Effector CD4-positive, alpha-beta T cell (primary cell): ENCODE measurements around the gene NRG2.

Source experiments
- DNase-seq: peaks from one replicate; pipeline ENCODE4 v3.0.0-alpha.2; 2020

Gene NRG2

DNA sequence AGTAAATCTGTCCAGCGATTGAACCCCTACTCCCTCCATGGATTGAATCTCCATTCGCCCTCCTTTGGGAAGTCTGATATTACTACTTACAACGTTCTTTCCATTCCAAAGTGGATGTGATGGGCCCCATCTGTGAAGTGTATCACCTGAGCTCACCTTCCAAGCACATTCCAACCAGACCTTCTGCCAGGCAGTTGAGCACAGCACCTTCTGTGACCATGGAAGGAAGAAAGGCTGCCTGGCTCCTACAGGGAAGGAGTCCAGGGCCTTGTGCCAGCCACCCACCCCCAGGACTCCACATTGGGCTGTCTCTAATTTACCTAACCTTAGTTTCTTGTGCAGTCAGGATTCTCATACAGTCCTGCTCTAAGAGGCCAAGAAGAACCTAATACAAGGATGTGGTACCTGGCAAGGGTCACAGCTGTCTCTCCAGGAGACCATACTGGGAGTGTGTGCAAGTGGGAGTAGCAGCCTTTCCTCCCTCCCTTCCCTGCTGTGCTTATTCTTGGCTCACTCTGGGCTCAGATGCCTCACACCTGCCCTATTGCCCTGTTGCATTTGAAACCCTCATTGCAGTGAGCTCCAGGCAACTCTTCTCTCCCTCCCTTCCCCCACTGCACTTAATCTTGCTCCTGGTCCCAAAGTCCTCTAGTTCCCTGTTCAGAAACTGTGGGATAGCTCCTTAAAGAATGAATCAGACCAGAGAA lies 116.1 kb downstream of the NRG2 start:
- DNase-seq: no peak

DNA sequence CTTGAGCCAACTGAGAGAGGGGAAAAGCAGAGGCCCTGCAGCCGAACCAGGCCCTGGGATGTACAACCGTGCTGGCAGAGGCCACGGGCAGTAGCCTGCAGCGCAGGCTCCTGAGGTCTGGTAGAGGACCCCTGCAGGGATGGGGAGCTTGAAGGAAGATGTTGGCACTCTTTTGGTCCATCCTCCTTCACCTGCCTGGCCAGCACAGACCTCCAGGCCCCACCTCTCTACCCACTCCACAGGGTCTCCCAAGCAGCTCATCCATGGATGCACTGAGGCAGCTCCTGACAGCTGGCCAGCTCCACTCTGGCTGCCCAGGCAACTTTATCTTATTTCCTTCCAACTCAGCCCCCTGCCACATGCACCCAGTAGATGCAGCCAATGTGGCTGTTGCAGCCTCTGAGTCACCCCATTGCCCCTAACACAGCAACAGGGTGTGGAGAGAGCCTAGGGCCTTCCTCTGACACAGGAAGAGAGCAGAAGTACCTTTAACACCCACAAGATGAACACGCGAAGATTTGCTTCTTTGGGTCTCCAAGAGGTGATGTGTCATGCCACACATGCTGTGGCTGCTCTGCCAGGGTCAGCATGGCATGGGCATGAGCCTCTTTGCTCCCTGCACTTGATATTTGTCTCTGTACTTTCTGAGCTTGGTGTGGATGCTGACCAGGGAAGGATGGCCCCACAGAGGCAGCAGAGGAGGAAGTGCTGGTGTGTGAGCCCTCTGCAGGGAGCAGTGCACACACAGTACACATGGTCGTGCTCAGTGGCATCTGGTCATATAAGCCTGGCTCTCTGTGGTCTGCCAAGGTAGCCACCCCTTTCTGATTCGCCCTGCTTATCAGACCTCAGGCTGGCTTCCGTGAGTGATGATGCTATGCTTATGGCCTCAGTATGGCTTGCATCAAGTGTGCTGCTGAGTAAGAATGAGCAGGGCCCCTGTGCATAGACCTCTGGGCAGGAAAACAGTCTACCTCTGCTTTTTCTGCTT lies 117.2 kb downstream of the NRG2 start:
- no peak for DNase-seq

DNA sequence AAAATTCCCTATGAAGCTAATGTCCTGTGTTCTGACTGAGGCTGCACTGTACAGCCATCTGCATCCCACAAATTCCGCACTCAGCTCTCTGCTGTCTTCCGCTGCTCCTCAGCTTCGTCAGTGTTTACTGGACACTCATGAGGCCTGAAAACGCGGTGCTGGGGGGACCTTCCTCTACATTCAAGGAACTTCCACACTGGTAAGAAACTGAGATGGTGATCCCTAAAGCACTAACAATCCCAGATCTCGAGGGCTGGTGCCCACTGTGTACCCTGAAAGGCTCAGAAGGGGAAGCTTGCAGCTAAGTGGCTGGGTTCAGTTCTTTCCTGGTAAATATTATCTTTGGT lies 117.9 kb downstream of the NRG2 start:
- no peak for DNase-seq

DNA sequence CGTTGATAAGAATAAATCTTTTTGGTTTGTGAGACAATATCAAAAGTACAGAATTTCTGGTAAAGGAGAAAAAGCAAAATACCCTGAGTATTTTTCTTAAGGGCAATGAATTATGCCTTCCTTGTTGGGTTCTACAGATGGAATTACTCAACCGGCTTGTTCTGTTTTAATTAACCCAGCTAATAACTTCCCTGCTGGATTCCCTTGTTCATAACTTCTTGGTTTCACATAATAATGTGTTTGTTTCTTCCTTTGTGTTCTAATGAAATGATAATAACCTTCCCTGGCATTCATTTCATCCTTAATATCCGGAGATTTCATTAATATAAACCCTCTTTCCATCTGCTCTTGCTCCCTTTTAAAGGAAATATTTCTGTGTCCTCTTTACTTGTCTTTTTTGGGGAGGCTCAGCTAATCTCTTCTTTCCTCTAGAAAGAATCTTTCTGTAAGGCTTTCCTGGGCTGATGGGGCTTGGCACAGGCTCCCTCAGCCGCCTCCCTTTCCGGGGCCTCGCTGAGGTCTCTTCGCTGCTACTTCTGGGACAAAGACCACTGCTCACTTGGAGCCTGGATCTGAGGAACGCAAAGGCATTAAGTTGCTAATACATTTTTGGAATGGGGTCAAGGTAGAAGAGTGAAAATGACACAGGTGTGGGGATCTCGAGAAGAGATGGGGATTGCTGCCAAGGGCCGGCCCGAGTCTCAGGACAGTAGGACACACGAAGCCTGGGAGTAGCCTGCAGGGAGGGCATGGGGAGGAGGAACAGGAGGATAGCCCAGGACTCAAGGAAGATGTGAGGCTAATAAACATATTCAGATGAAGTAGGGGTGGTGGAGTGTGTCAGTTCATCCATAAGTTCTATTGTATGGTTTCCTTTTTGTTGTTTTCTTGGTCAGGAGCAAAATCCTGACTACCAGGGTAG lies 118.5 kb downstream of the NRG2 start:
- no peak for DNase-seq

DNA sequence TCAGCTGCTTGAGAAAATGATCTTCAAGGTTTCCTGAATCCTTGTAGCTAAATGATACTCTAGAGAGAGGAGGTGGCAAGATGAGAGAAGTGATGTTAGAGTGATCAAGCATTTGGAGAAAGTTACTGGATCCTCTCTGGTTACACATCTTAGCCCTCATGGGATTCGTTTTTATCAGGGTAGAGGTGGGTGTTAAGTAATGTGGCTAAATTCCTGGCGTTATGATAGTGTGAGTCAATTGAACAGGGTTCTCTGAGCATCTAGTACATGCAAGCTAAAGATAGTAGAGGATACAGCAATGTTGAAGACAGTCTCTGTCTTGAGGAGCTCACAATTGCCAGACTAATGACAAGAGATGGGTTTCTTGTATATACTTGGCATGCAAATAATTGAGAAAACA lies 123.8 kb downstream of the NRG2 start:
- no peak for DNase-seq

DNA sequence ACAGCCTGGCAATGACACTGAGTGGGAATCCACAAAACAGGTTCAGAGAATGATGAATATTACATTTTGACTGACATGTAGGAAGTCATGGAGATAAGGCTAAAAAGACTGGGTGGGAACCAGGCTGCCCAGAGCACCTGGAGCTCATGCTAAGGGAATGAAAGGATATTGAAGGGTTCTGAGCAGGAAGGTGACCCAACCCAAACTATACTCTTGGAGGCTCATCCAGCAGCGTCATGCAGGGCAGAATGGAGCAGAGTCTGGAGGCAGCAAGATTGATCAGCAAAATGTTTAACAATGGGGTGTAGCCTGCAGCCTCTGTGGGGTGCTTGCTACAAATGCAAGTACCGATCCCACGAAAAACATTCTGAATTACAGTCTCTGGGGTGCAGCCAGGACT lies 127.3 kb downstream of the NRG2 start:
- DNase-seq: no peak

DNA sequence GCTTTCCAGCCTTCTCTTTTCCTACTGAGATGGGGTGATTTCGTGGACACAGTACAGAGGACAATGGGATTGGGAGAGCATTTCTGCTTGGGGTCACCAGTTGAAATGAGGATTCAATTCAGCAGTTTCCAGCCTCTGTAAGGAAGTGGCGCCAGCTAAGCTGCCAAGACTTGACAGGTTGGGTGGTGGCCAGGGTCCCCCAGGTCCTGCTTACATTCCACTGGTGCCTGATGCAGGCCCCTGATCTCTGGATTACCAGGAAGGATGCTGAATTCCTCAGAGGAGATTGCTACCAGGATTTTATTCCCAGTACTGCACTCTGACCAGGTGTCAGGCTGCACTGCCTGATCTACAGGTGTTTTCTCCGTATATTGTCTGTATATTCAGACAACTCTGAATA lies 127.8 kb downstream of the NRG2 start:
- no peak for DNase-seq

DNA sequence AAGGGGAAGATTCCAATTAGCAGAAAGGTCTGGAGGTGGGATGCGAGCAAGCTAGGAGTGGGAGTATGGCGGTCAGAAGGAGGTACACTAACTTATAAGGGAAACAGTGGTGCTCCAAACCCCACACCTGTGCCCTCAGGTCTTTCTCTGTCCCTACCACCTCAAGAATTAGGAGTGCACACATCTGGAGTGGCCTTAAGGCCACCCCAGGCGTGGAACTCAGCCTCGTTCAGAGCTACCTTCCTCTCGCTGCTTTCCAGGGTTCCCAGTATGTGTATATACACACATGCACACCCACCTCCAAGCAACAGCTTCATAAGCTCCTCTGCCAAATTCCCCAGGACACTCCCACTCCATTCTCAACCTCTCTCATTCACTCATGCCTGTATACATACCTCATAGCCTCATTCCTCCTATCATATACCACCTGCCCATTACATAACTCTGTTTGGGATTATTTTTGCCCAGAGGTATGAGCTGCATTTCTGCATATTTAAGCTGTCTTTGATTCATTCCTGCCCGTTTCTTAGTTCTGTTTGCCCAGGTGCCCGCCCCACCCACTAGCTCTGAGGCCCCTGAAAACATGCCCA lies 128.8 kb downstream of the NRG2 start:
- DNase-seq: no peak

DNA sequence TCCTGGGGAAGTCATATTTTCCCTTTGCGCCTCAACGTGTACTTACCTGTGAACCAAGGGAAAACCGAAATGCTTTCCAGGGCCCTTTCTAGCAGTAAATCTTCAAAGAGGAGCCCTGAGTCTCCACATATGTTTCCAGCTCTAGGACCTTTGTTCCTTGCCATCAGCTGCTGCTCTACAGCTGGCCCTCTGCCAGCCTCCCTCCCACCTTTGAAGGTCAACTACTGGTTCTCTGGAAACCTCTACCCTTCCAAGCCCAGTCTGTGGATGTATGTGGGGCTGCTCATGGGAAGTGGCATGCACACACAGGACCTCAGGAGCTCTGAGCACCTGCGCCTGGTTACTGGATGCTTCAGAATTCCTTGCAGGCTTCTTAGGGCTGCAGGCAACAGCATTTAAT lies 130.3 kb downstream of the NRG2 start:
- DNase-seq: no peak

DNA sequence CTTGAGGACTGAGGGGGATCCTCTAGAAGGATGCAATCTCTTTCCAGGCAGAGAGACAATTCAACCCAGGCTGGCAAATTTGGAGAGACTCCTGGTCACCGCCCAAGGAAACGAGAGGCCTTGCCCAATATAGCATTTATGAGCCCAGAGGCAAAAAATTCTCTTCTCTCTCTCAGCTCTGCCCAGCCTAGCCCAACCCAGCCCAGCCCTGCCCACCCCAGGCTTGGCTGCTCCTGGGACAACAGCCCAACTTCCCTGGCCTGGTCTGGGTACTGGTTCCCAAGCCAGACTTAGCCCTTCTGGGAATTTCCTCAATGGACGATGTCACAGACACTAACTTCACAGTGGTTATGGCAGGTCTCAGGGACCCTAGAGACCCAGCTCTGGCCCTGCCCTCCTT lies 130.9 kb downstream of the NRG2 start:
- no peak for DNase-seq

DNA sequence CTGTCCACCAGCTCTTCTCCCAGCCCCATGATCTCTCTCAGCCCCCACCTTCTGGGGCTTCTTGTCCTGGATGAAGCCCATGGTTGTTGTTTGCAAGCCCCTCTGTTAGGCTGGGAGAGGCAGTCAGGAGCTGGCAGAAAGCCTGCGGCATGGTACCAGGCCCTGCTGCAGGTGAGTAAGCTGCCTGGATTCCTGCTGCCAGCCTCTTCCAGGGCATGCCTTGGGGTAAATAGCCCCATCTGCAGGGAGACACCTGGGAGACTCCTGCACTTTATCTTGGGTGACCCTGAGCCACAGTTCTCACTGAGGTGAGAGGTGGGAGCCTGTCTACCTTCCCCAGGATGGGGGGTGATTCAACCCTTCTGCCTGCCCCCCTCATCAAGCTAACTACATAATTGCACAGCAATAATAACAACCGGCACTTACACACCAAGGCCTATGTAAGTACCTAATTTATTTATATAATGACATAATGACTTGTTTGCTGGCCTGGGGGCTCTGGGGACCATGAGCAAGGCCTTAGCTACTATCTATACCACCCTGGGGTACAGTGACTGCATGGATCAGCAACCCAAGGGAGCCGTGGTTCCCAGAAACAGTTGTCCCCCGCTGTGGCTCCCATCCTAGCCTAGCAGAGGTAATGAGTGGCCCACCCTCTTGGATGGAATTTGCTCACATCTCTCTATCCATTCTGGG lies 131.5 kb downstream of the NRG2 start:
- no peak for DNase-seq

DNA sequence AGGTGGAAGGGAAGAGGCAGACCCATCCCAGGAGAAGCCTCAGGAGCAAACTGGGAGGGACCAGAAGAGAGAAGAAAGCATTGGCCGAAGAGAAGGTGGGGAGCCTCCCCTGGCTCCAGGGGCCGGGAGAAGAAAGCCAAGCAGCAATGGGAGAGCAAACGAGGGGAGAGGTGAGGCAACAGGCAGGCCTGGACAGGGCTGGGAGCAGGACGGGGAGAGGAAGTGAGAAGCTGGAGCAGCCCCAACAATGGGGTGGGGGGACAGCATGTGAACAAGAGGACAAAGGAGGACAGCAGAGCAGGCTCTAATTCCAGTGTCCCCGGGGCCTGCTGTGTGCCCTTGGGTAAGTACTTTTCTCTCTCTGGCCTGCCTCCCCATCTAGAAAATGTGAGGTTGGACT lies 132.2 kb downstream of the NRG2 start:
- no peak for DNase-seq

DNA sequence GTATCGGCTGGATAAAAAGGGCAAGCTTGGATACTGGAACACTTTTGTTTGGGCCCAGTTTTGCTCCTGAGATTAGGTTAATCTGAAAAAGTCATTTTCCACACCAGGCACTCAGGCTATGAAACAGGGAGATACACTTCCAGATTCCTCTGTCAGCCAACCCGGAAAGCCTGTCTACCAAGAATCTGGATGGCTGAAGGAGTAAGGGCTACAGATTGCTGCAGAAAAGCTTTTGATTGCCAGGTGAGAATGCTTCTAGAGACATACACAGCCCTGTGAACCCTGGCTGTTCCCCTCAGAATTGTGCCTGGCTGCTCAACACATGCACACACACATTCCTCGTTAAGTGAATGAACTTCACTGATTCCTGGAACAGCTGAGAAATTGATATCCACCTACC lies 133.1 kb downstream of the NRG2 start:
- no peak for DNase-seq

DNA sequence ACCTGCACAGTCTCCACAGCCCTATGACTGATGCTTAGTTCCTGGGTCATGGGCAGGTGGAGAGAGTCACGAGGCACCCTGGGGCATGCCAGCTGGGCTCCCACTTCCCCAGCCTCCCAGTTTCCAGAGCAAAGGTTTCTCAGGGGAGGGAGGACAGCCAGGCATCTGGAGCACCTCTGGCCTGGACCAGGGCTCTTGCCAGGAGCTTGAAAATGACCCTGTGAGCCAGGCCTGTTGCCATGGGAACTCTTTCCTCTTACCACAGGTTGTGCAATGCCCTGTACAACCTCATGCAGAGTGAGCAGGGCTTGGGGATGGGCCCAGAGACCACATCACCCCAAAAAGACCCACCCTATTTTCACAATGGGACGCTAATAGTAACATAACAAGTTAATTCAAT lies 134.3 kb downstream of the NRG2 start:
- no peak for DNase-seq

DNA sequence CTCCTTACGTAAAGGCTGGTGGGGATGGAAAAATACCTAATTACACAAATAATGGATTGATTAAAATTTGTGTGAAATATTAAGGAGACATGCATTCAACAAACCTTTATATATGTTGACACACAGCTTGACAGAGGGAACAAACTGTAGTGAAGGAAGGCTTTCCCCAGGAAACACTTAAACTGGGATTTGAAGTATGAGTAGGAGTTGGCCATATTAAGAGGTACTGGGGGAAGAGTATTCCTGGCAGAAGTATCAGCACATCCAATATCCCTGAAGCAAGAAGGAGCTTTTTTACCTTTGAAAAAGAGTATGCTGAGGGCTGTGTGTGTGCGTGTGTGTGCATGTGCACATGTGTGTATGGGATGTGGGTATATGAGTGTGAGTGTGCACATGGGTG lies 136.4 kb downstream of the NRG2 start:
- DNase-seq: no peak

DNA sequence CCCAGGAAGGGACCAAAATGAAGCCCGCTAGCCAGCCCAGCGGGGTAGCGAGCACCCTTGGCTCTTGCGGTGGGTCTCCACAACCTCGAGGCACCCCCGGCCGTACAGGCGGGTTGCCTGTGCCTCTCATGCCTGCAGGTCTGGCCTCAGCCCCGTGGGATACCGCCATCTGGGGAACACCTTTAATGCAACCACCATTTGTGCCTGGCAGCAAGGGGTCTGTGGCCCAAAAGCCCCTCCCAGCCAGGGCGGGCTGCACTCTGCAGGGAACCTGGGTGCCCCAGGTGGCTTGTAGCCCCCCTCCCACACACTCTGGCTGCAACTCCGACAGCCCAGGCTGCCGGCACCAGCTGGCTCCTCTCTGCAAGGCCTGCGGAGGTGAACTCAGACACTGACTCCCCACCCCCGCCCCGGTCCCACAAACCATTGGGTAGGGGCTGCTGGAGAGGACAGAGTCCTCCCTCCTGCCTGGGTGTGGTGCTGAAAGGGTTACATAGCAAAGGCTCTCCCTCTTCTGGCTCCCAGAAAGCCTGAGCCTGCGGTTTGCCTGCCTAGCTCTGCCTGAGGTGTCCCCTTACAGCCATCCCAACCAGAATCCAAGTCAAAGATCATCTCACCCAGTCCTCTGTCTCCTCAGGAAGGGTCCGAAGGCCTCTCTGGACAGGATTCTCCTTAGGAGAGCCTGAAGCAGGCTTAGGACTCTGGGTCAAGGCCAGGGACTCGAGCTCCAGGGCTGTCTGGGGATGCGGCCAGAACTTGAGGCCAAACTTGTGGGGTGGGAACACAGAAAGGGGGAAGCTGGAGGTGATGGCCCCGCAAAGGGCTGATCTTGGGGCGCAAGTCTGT lies 138.1 kb downstream of the NRG2 start:
- DNase-seq: no peak

DNA sequence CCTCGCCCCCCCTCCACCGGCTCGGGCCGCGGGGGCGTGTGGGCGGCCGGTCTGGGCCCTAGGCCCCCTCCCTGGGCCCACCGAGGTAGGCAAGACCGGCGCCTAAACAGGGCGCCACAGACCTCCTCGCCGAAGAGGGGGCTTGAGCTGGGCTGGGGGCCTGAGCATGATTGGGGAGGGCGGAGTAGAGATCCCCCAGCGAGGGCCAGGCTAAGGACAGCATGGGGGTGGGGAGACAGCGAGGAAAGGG lies 138.6 kb downstream of the NRG2 start:
- no peak for DNase-seq

DNA sequence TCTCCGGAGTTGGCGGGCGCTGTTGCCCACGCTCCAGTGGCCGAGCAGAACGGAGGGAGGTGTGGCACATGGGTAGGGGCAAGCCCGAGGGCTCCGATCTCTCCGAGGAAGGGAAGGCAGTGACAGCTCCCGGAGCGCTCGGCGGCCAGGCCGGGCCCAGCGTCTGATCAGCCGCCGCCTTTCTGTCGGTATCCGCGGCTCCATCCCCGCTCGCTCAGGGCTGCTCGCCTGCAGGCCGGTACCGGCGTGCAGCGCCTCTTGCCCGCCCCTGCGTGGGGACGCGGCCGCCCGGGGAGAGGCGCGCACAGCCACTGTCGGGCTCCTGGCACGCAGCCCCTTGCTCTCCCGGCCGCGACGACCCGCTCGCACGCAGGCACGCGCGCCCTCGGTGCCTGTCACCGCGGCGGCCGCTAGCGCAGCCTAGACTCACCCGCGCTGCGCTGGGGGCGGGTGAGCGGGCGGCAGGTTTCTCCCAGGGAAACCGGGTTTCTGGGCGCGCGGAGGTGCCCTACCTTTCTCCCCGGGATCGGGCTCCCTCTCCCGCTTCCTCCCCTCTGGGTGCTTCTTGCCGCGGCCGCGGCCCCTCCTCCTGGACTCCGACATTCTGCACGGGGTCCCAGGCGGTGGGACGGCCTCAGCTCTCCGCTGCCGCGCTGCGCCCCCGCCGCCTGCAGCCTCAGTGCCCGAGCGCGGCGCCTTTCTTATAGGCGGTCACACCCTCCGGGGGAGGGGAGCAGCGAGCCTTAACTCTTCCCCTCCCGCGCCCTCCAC lies 139.1 kb downstream of the NRG2 start:
- DNase-seq: no peak

DNA sequence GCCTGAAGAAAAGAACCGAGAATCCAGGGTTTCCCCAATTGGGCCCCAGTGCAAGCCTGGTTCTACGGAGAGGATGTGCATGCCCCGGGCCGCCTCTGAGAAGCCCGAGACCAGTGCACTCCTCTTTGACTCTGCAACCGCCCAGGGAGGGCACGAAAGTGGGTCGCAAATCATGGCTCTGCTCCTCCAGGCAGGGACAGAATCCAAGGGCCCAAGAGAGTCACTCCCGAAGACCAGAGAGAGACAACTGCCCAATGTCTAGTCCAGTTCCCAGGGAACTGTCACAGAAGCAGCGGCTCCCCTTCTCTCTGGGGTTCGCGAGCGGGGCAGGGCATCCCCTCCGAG lies 139.7 kb downstream of the NRG2 start:
- DNase-seq: no peak

DNA sequence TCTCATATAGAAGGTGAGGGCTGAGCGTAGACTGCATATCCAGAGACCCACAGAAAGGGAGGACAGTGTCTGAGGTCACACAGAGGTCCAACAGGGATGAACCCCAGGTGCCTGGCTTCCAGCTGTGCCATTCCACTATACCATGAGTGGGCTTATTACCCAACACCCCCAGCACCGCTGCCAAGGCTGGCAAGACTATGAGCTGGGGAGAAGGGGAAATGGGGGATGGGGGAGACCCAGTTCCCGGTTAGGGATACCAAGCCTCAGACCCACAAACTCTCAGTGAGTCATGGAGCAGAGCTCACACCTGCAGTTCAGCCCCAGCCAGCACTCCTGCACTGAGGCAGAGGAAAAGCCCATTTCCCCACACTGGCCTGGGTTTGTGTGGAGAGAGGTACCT lies 141.1 kb downstream of the NRG2 start:
- DNase-seq: no peak

DNA sequence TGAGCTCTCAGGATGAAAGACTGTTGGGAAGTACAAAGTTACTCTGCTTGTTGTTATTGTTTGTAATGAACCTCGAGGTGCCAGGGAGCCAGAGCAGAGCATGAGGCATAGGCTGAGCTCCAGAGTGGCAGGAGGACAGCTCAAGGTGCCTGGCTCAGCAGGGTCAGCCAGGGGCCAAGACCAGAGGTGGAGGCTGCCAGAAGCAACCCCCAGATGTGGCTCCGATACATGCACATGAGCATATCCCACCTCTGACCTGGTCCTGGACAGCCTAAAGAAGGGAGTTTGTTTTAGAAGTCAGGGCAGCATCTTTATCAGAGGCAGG lies 141.9 kb downstream of the NRG2 start:
- no peak for DNase-seq
